Common myeloid progenitor, CD34-positive (primary cell): ENCODE measurements around the gene MRPL23.

Source experiments
- CTCF ChIA-PET: fragments of 350-600 bp; sonication (Branson Sonifier 250); formaldehyde crosslinking; loops from one replicate; lab custom pipeline; 2021; ENCODE audit warnings: antibody characterized with exemption; lab: Charles Lee
- POLR2A ChIA-PET: fragments of 350-600 bp; sonication (Branson Sonifier 250); formaldehyde crosslinking; loops from one replicate; lab custom pipeline; 2021; ENCODE audit warnings: antibody characterized with exemption; lab: Charles Lee
- DNase-seq, 3 donors: peaks; one replicate each; pipeline versions ENCODE4 v3.0.0 to v3.0.0-alpha.2; 2013
- H3K27ac ChIP-seq, 2 experiments: 1 replicate in 1 of 2; 2 replicates in 1 of 2; pipeline ENCODE4 v1.7.0; 2013; ENCODE audit warnings: inconsistent platforms in 2 of 2, low read length in 2 of 2, mild to moderate bottlenecking in 2 of 2, low read depth in 1 of 2, moderate library complexity in 1 of 2; ENCODE audit not compliant: severe bottlenecking in 2 of 2, insufficient read depth in 1 of 2, poor library complexity in 1 of 2
- H3K27me3 ChIP-seq, 5 experiments: replicated peaks in 2 of 5; 1 replicate in 3 of 5; 2 replicates in 2 of 5; pipeline versions ENCODE4 v1.6.1 to v1.7.0; 2013; ENCODE audit warnings: low read length in 4 of 5, mild to moderate bottlenecking in 2 of 5, moderate library complexity in 2 of 5, inconsistent platforms in 1 of 5; ENCODE audit not compliant: insufficient read depth in 5 of 5, control insufficient read depth in 4 of 5
- H3K36me3 ChIP-seq, 4 experiments: 1 replicate in 2 of 4; 2 replicates in 2 of 4; pipeline versions ENCODE4 v1.6.1 to v1.7.0; 2013; ENCODE audit warnings: low read length in 3 of 4, control low read depth in 1 of 4, mild to moderate bottlenecking in 1 of 4; ENCODE audit not compliant: control insufficient read depth in 4 of 4, insufficient read depth in 4 of 4
- H3K4me1 ChIP-seq, 4 experiments: 1 replicate in 3 of 4; 2 replicates in 1 of 4; pipeline versions ENCODE4 v1.6.1 to v1.7.1; 2013; ENCODE audit warnings: low read length in 3 of 4, mild to moderate bottlenecking in 3 of 4, control low read depth in 1 of 4, inconsistent platforms in 1 of 4, moderate library complexity in 1 of 4; ENCODE audit not compliant: control insufficient read depth in 4 of 4, insufficient read depth in 4 of 4; ENCODE audit errors: control extremely low read depth in 1 of 4
- H3K4me3 ChIP-seq, 7 experiments: 1 replicate in 4 of 7; 2 replicates in 3 of 7; pipeline versions ENCODE4 v1.5.1 to v1.7.0; 2013; ENCODE audit warnings: mild to moderate bottlenecking in 7 of 7, low read length in 6 of 7, moderate library complexity in 6 of 7, inconsistent platforms in 2 of 7, low read depth in 2 of 7, control low read depth in 1 of 7; ENCODE audit not compliant: insufficient read depth in 4 of 7, control insufficient read depth in 1 of 7; ENCODE audit errors: extremely low read depth in 1 of 7
- H3K9me3 ChIP-seq, 5 experiments: 1 replicate in 4 of 5; 2 replicates in 1 of 5; pipeline versions ENCODE4 v1.6.1 to v1.7.1; 2013; ENCODE audit warnings: low read length in 4 of 5, mild to moderate bottlenecking in 2 of 5, inconsistent platforms in 1 of 5, low read depth in 1 of 5, moderate library complexity in 1 of 5; ENCODE audit not compliant: control insufficient read depth in 4 of 5, insufficient read depth in 2 of 5; ENCODE audit errors: control extremely low read depth in 1 of 5
- WGBS: methylation state at CpG from one replicate; pipeline ENCODE4 v1.1.5; 2013; ENCODE audit not compliant: insufficient coverage; 5-methylcytosine and 5-hydroxymethylcytosine counted together

The MRPL23 gene

GRCh38 chr11:1917523-1918435 lies 29.4 kb upstream of the MRPL23 start:
- ChIA-PET CTCF (interaction anchor here (0.8 to 4.3 kb wide), 9 partner anchors 12 to 41 kb away, joined by 3 to 53 read pairs (median 5); partner anchors contain the start of gene PRR33), POLR2A (interaction anchor here (0.8 to 1.0 kb wide), 2 partner anchors 21 to 27 kb away, joined by 4 to 7 read pairs; partner anchors contain the start of gene PRR33)
- 73% methylated on average over 34 of the region's 34 CpGs for WGBS

DNA sequence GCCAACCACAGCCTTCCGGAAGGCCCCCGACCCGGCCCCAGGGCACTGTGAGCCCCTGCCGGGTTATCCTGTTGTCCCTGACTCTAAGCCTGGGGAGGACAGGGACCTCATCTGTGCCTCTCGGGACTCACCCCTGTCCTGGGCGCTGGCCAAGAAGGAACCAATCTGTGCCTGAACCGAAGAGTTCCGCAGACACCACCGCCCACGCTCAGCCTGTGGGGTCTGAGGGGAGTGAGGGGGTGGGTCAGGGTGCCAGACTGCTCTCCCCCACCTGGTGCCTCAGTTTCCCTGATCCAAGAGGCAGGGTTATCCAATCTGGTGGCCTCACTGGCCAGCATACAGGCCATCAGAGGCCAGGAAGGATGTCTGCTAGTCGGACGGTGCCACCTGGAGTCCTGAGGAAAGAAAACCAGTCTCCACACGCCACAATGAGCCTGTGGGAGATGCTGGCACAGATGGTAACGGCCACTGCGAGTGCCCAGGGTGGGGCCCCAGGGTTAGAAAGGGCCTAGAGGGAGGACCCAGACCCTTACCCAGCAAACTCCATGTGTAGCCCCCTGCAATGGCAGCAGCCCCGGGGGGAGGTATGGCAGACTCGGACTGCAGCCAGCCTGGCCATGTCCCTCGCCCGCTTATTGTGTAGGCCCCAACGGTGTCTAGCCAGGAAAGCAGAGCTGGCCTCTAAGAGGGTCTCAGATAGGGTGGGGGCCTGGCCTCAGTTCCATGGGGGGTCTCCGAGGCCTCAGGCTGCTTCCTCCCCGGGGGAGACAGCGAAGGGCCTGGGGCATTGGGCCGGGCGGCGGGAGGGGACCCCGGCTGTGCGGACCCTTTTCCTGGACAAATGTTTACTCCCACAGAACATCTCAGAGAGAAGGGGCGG lies 28.5 kb upstream of the MRPL23 start:
- CTCF ChIA-PET = interaction anchor here (1.5 to 4.3 kb wide), 3 partner anchors 29 to 31 kb away, joined by 3 to 53 read pairs (median 5); partner anchors contain the start of gene PRR33
- POLR2A ChIA-PET = no interaction called here
- Histone ChIP-seq H3K4me1 (peaks cover 0 to 37% (median 23%) of the 10 kb centered on the region in 4 experiments), H3K27ac (no peak overlapping the region), H3K27me3 (no peaks in the 10 kb centered on the region), H3K4me3 (no peak overlapping the region), H3K36me3 (no peaks in the 10 kb centered on the region), H3K9me3 (no peaks in the 10 kb centered on the region)
- 88% methylated on average over 17 of the region's 29 CpGs for WGBS
- DNase-seq = no peak

More at GRCh38 chr11:1917523-1918435, 29.4 kb upstream of the MRPL23 start:
- peaks cover 0 to 33% (median 21%) of the 10 kb centered on the region in 4 experiments for H3K4me1 ChIP-seq
- H3K36me3 ChIP-seq = no peaks in the 10 kb centered on the region
- DNase-seq = no peak
- no peaks in the 10 kb centered on the region for H3K27me3 ChIP-seq
- no peak overlapping the region for H3K4me3 ChIP-seq
- H3K27ac ChIP-seq = no peak overlapping the region
- H3K9me3 ChIP-seq = no peaks in the 10 kb centered on the region

GRCh38 chr11:1919391-1920127 lies 27.6 kb upstream of the MRPL23 start, which contains the start of gene TNNT3:
Gene TNNT3, plus strand, starts transcription at chr11:1919703. Its CDS starts 3,172 bp downstream, at chr11:1922875.
- 94% methylated on average over 25 of the region's 31 CpGs for WGBS
- H3K4me1 ChIP-seq = peaks cover 0 to 37% (median 23%) of the 10 kb centered on the region in 4 experiments
- H3K36me3 ChIP-seq = no peaks in the 10 kb centered on the region
- no peak within 1 kb of the TSS for H3K4me3 ChIP-seq
- no peaks in the 10 kb centered on the region for H3K9me3 ChIP-seq
- no peak within 1 kb of the TSS for H3K27ac ChIP-seq
- ChIA-PET CTCF (interaction anchor here (4.3 kb wide), 1 partner anchor 30 kb away, joined by 53 read pairs; the partner anchor contains the start of gene PRR33), POLR2A (no interaction called here)
- no peak for DNase-seq
- H3K27me3 ChIP-seq = no peaks in the 10 kb centered on the region

GRCh38 chr11:1920128-1920908 lies 26.8 kb upstream of the MRPL23 start:
- Histone ChIP-seq H3K4me1 (peaks cover 0 to 37% (median 23%) of the 10 kb centered on the region in 4 experiments), H3K36me3 (no peaks in the 10 kb centered on the region), H3K4me3 (no peak overlapping the region), H3K9me3 (no peaks in the 10 kb centered on the region), H3K27ac (no peak overlapping the region), H3K27me3 (no peaks in the 10 kb centered on the region)
- CTCF ChIA-PET = interaction anchor here (0.6 to 4.3 kb wide), 8 partner anchors 12 to 84 kb away, joined by 3 to 53 read pairs (median 5); partner anchors contain the start of gene PRR33
- POLR2A ChIA-PET = interaction anchor here (0.7 kb wide), 1 partner anchor 28 kb away, joined by 6 read pairs; no protein-coding TSS in a partner anchor
- 96% methylated on average over 15 of the region's 25 CpGs for WGBS
- no peak for DNase-seq

- no peaks in the 10 kb centered on the region for H3K9me3 ChIP-seq
- POLR2A ChIA-PET = interaction anchor here (0.7 kb wide), 2 partner anchors 29 to 31 kb away, joined by 3 to 6 read pairs; no protein-coding TSS in a partner anchor
- CTCF ChIA-PET = interaction anchor here (0.6 to 3.1 kb wide), 13 partner anchors 10 to 85 kb away, joined by 3 to 23 read pairs (median 4); partner anchors contain the start of gene PRR33
- no peak overlapping the region for H3K4me3 ChIP-seq
- DNase-seq = no peak
- no peak overlapping the region for H3K27ac ChIP-seq
- WGBS = 94% methylated on average over 11 of the region's 21 CpGs
- peaks cover 0 to 38% (median 22%) of the 10 kb centered on the region in 4 experiments for H3K4me1 ChIP-seq
- no peaks in the 10 kb centered on the region for H3K27me3 ChIP-seq
- no peaks in the 10 kb centered on the region for H3K36me3 ChIP-seq
Observed at GRCh38 chr11:1920909-1921573, 26.1 kb upstream of the MRPL23 start.
